HG03095 (cell line): ENCODE measurements around the gene CRACDL.
"Not testable (repeated sequence)": the region's sequence is repeated elsewhere in the genome, so short reads cannot be mapped to it uniquely, and the experiment has no call there.

ENCODE experiments used
- ATAC-seq: cut with Tn5 transposase; IDR thresholded peaks from one replicate; pipeline ENCODE4 v1.9.1; 2021; ENCODE audit warnings: moderate library complexity; ENCODE audit not compliant: unreplicated experiment

The CRACDL gene

DNA sequence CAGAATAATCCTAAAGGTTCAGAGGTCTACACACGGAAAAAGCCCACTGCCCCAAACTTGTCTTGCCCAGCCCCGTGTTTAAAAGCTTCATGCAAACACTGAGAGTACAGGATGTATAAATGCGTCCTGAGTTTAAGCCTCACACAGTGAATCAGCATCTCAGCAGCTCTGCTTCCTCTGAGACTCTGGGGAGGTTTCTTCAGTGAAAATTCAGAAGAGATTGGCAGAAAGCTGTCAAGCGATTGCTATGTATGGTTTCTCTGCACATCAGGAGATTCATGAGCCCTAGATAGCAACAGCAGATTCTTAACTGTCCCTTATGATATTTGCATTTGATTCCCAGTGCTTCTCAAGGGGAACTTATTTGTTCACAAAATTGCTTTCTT is 27.1 kb downstream of the CRACDL start:
- ATAC-seq: no peak

DNA sequence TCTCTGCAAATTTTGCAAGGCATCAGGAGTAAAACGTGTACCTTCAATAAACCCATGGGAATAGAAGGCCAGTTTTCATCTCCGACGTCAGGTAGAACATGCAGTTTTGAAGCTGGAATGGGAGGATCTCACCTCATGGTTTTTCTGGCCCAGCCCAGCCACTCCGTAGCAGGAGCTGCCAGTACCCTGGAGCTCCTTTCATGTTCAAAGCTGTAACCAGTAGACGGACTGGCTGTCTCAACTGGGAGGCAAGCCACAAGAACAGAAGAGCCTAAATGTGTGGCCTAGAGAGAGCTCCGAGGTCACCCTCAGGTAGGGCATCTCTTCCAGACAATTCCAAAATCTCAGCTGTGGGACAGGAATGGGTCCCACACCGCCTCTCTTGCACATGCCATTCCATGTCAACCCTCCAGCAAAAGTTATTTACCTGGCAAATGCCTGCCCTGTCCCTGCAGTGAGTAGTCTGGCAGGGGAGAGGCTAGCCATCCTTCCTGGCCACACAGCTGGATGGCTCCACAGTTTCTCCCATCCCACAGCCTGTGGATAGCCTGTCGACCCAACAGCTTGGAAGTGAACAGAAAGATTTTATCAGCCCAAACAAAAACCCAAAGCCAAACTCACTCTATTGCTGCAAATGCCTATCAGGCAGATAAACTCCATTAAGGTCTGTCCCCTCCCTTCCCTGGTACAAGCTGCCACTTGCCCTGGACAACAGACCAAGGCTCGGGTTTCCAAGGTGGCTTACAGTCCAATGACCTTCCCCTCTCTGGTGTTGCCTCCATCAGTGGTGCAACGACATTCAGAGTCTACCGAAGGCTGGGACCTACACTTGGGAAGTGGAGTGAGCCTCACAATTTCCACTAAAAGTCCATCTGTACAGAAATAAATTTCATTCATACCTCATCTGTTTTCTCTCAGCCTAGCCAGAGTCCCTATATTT is 27.8 kb downstream of the CRACDL start:
- ATAC-seq: no peak

DNA sequence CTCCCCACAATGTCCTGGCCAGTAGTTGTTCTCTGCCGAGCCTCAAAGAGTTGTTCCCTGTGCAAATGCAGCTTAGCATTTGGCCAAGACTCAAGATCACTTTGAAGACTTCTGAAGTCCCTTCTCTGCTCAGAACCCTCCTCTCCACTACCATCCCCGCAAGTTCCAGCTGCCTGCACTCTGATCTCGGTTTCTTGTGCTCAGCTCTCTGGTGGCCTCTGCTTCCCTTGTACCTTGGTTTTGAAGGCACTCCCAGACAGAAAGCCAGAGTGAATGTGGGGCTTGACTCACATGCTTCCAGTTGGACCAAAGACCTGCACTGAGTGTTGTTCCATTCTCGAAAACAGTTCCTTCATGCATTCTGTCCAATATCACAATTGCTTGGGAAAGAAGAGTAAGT is 28.6 kb downstream of the CRACDL start:
- ATAC-seq: no peak

DNA sequence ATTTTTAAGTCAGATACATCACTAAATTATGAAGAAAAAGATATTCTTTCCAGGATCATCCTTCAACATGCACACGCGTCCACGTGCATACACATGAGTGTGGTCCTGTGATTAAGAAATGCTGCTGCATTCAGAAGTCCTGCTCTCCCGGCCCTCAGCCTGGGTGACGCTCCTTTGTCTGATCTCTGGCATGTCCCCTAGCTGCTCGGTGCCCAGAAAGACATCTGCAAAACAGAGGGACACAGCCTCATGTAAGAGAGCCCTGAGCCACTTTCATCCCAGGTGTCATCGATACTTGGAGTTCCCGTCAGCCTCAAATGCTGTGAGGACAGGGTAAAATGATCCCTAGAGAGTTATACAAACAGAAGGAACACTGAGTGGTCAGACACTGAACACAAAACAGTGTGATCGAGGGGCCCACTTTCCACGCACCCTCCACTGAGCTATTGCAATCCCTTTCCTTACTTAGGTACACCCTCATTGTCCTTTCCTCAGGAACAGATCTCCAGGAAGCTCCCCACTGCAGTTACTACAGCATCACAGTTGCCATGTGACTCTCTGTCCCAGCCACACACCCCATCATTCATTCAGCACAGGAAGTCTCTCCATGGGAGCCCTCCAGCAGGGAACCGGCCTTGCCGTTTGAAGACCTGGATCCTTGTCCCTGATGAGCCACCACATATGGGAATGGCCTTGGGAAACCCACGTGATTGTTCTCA is 32.1 kb downstream of the CRACDL start:
- ATAC-seq: no peak

DNA sequence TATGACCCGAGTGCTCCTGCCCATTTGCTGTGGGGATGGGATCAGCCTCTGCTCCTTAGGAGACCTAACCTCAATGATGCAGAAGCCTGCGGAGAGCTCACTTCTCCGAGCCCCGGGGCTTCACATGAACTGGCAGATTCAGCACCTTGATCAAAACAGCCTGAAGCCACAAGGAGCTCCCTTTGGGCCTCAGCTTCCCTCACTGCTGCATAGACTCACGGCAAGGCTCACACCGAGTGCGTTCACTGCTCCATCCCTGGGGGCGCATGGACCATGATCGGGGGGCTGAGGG is 33.0 kb downstream of the CRACDL start:
- no peak for ATAC-seq

DNA sequence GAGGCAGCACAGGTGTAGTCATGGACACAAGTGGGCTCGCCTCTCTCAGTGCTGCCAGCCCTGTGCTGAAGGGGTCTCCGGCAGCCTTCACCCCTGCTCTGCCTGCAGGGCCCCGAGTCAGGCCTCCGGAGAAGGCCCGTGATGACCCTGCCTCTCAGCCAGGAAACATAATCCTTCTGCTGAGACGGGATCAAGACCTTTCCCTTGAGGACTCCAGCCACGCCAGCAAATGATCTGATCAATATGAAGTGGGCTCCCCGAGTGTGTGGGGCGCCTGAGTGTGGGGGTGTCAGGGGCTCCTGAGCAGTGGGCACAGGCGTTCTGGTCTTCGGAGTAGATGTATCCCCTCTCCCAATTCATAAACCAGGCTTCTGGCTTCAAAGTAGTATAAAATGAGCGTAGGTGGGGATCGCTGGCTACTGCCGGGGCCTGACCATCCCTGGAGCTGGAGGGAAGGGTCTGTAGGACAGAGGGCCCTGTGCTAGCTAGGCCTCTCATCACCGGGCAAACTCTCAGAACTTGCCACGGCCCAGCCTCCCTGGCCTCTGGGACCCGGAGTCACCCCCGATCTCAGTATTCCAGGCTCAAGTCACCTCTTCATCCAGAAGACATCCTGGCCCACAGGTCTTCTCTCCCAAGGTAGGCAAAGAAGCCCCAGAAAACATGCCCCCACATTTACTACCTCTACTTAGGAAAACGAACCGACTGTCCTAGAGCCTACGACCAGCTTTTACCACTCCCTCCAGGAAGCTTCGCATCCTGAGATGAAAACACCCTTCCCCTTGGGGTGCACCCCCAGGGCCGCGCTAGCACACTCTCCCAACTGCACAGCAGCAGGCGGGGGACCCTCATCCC is 33.6 kb downstream of the CRACDL start:
- no peak for ATAC-seq

DNA sequence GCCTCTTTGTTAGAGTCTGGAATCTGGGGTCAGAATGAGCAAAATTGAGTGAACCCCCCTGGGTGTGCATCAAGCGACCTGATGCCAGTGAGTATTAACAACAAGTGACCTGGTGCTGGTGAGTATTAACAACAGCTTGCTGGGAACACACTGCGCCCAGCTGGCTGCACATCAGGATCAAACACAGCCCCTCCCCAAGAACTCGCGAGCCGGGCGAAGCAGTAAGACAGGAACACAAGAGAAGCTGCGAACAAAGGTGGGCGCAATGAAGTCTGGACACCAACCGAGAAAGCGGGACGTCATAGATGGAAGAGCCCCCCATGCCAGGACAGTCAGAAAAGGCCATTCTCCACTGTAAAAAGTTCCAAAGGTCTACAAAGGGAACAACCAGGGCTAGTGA is 34.3 kb downstream of the CRACDL start:
- ATAC-seq: no peak

DNA sequence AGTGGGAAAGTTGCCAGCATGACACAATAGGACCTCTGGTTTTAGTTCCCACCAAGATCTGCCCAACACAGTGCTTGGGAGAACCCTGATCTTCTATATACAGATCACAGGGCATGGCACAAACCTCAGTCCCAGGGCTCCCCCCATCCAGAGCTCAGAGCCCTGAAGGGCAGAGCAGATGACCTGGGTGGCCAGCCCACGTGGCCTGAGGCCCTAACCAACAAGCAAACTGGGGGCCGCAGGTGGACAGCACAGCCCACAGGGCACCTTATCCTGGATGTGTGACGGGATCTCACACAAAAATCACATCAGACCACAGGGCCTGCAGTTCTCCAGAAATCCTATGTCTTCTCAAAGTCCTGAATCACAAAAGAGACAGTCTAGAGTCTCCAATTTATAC is 34.7 kb downstream of the CRACDL start:
- no peak for ATAC-seq

DNA sequence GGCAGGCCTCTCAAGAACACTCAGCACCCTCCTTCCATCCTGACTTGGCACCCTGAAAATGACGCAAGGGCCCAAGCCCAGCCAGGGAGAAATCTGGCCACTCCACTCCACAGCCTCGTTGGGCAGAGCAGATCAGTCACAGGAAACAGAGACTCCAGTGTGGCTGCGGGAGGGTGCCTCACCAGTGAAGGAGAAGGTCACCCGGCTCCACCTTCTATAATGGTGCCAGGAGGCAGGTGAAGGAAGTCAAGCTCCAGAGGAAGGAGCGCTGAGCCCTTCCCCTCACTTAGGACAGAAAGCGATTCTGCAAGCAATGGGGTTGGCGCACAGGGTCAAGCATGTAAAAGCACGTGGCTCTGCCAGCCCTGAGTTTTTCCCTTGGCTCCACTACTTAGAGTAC is 35.3 kb downstream of the CRACDL start:
- ATAC-seq: no peak

DNA sequence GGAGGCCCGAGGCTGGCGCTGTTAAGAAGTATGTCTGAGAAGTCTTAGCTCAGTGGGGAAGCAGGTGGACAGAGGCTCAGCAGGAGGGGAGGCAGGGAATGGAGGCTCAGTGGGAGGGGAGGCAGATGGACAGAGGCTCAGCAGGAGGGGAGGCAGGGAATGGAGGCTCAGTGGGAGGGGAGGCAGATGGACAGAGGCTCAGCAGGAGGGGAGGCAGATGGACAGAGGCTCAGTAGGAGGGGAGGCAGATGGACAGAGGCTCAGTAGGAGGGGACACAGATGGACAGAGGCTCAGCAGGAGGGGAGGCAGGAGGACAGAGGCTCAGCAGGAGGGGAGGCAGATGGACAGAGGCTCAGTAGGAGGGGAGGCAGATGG is 36.3 kb downstream of the CRACDL start:
- not testable (repeated sequence) for ATAC-seq

DNA sequence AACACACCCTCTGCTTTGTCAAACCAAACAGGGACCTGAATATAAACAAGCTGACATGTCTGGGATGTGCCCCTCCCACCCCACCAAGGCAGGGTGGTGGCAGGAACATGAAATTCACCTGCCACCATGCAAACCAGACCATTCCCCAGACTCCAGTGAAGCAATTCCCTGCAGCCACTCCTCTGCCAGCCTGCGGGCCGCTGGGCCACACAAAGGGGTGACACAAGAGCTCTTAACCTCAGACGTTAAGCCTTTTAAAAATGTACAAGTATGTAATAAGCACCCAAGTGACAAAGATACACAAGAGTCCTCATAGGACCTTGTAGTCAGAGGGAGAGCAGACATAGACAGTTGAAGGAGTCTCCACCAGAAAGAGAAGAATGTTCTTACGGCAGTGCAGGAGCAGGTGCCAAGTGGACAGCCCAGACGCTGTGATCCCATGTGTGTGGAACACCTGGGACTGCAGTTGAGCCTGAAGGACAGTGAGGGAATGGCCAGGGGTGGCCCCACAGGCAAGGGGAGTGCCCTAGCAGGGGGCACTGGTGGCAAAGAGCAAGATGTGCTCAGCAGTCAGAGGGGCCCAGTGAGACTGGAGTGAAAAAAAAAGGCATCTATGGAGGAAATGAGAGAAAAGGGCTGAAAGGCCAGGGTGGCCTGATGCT is 36.9 kb downstream of the CRACDL start:
- ATAC-seq: no peak

DNA sequence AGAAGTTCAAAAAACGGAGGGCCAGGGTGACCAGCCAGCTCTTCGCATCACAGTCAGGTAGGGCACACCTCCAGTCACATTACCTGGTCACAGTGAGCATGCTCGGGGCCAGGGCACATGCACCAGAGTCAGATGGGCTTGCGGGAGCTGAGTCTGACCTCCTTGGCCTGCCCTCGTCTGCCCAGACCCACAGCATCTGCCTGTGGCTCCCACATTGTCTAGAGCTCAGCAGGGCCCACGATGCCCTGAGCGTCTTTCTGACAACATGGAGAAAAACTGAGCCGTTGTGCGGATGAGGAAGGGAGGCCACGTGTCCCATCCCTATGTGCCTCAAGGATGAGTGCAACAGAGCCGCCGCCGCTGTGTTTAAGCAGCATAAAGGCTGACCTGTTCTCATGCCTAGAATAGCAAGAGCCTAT is 37.6 kb downstream of the CRACDL start:
- no peak for ATAC-seq

DNA sequence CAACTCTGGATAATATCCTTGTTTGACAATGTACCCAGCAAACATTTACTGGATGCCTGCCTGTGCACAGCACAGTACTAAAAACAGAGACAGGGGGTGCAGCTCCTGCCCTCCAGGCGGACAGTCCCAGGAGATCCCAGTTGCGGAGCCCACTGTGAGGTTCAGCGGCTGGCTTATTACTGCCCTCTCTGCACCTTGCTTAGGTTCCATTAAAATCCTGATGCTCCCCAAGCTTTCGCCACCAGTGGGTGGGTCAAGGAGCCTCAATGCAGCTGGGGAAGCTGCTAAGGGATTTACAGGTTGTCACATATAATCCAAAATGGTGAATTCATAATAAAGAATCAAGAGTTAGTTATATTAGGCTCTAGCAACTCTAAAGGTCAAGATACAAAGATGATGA is 38.3 kb downstream of the CRACDL start:
- ATAC-seq: no peak

DNA sequence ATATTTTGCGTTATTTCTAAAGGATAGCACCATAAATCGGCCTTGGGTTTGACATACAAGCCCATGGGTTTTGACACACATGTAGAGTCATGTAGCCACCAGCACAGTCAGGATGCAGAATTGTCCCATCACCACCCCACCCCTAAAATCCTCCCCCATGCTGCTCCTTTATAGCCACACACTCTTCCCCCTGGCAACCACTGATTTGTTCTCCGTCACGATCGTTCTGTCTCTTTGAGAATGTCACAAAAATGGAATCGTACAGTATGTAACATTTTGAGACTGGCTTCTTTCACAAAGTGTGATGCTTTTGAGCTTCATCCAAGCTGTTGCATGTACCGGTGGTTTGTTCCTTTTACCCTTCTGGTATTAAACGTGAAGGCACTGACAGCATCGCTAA is 39.1 kb downstream of the CRACDL start:
- no peak for ATAC-seq

DNA sequence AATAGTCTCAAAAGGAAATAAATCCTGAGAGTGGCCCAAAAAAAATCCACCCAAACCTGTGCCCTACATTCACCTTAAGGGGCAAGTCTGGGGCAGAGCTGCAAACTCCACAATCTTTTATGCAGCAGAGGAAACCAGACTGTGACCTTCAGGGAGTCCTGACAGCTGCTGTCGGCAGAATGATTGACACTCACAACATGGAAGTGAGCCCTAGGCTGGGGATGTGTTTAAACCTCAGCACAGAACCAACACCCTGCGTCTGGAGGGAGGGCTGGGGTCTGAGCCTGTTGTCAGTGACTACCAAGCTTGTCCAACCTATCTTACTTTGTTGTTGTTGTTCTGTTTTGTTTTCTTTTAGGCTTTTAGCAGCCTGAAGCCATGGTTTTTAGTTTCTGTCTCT is 39.6 kb downstream of the CRACDL start:
- ATAC-seq: no peak

DNA sequence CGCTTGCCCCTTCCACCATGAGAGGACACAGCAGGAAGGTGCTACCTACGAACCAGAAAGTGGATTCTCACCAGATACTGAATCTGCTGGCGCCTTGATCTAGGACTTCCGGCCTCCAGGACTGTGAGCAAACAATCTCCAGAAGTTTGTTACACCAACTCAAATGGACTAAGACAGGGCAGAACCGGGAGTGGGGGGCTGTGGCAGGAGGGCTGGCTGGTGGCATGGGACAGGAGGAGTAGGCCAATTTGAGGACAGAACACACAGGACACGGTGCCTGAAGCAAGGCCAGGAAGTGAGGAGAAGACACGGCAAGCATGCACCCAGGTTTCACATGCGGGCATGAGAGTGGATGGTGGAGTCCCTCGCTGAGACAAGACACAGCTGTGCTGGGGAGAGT is 40.1 kb downstream of the CRACDL start:
- ATAC-seq: no peak

DNA sequence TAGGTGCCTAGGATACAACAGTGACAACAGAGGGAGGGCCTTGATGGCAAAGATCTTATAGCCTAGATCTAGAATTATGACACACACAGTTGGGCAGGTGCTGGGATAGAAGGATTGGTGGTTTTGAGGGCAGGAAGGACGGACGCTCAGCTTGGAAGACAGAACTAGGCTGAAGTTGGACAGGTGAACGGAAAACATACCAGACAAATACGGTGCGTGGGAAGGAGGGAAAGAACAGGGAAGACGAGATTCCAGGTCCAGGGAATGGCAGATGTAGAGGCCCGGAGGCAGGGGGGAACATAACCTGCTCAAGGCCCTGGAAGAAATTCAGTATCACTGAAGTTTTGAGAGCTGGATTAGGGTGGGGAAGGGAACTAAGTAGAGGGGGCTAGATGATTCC is 40.8 kb downstream of the CRACDL start:
- no peak for ATAC-seq

DNA sequence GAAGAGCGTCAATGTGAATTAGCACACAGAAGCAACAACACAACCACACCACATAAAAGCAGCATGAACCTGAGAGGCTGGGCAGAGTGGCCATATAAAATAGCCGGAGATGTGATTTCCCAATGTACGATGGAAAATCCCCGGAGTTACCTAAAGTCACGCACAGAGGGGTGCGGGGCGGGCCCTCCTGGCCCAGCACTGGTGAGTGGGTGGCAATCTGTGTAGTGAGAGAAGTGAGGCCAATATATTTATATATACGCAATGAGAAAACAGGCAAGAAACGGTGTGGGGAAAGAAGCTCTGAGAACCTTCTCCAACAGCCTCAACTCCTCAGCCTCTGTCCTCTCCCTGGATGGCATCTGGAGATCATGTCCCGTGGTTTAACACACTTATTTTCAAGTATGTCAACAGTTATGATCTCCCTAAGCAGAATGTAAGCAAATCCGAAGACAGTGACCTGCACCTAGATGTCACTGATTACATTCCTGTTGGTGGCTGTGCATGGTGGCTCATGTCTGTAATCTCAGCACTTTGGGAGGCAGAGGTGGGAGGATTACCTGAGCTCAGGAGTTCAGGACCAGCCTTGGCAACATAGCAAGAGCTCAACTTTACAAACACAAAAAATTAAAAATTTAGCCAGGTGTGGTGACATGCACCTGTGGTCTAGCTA is 41.6 kb downstream of the CRACDL start:
- ATAC-seq: no peak

DNA sequence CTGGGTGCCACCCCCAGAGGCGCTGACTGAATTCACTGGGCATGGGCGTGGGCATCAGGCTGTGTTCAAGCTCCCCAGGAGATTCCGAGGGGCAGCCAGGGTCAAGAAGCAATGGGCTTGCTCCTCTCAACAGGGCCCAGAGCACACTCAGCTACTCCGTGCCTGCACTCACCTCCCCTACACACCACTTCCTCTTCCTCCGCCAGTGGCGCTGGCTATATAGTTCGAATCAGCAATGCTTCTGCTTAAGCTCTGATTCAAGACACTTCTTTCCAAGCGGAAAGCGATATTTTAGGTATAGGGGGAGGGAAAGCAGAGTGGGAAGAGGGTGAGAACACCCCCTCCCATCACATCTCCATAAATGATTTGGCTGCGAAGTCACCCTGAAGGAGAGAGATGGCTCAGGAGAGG is 42.1 kb downstream of the CRACDL start:
- no peak for ATAC-seq

DNA sequence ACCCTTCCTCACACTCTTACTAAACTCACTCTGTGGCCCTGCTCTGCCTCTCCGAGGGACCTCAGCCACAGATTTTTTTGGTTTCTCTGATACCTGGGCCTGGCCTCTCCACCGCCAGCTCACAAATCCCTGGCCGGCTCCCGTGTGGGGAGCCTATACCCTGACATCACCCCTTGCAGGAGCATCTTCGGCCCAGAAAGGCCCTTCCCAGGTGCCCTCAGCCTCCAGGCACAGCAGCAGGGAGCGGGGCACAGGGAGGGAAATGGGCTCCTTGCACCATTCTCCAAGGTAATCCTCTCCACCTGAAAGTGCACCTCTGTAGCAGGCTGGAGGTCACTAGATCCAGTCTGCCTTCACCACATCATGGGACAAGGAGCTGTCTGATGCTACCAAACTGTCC is 43.2 kb downstream of the CRACDL start:
- ATAC-seq: no peak

DNA sequence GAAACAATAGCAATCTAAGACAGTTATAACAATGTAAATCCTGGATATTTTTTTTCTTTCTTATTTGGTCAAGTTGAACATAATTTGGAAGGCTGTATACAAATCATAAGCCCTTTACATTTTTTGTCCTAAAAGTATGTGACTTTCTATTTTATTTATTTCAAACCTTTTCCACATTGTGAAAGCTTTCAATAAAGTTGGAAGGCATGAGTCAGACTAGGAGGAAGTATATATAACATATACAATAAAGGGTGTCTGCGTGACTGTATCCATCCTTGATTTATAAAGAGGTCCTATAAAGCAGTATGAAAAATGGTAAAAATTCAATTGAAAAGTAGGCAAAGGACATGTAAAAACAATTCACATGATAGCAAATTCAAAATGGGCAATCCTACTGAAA is 44.4 kb downstream of the CRACDL start:
- ATAC-seq: no peak
